ENCODE measurements around the gene SSU72.

DNA sequence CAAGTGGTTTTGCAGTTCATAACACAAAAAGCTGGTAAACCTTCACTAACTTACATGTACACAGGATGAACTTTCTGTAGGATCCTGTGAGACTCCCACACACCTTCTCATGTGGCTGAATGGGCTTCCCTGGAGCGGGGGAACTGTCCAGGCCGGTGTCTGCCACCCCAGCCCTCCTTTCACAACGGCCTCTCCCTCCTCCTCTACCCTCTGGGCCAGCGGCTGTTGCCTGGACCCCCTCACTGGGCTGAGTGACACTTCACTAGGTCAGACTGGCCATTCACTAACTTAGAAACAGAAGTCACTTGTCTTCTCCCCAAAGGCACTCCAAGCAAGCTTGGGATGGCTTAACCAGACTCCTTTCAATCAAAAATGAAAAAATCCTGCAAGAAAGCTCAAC is 16.1 kb downstream of the SSU72 start:
- no peak for TF ChIP-seq POLR2A (IDR thresholded peaks at IDR 0.05)
- TF ChIP-seq, protein P1, sequence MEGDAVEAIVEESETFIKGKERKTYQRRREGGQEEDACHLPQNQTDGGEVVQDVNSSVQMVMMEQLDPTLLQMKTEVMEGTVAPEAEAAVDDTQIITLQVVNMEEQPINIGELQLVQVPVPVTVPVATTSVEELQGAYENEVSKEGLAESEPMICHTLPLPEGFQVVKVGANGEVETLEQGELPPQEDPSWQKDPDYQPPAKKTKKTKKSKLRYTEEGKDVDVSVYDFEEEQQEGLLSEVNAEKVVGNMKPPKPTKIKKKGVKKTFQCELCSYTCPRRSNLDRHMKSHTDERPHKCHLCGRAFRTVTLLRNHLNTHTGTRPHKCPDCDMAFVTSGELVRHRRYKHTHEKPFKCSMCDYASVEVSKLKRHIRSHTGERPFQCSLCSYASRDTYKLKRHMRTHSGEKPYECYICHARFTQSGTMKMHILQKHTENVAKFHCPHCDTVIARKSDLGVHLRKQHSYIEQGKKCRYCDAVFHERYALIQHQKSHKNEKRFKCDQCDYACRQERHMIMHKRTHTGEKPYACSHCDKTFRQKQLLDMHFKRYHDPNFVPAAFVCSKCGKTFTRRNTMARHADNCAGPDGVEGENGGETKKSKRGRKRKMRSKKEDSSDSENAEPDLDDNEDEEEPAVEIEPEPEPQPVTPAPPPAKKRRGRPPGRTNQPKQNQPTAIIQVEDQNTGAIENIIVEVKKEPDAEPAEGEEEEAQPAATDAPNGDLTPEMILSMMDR (IDR thresholded peaks at IDR 0.05) = no peak
- no peak for TF ChIP-seq POLR2AphosphoS5 (IDR thresholded peaks at IDR 0.05)
